Calu3 (cell line): ENCODE results near the gene APOL1. TPM values are rescaled to one million over a fixed set of nuclear protein-coding genes. Genes with fewer than 3 reads are reported as not detected.

Experiments
- BruUV-seq: library from RNA; stranded (reverse); fragments of 400-500 nt; replicated peaks from 2 replicates; lab custom pipeline; 2021; lab: Mats Ljungman, UMichigan
- CTCF ChIA-PET: fragments of 300-600 bp; sonication (Branson Sonifier 250); formaldehyde crosslinking; loops from one replicate; lab custom pipeline; 2022; ENCODE audit warnings: antibody characterized with exemption; lab: Charles Lee
- DNase-seq: peaks from one replicate; pipeline ENCODE4 v3.0.0; 2022
- H3K27ac Mint-ChIP-seq: one replicate; pipeline ENCODE4 v1.8.0; 2022; ENCODE audit warnings: mixed read lengths; ENCODE audit not compliant: unreplicated experiment
- H3K27me3 Mint-ChIP-seq: one replicate; pipeline ENCODE4 v1.8.0; 2022; ENCODE audit warnings: mixed read lengths; ENCODE audit not compliant: unreplicated experiment
- H3K36me3 Mint-ChIP-seq: one replicate; pipeline ENCODE4 v1.8.0; 2022; ENCODE audit warnings: mild to moderate bottlenecking, moderate library complexity, mixed read lengths; ENCODE audit not compliant: insufficient read depth, unreplicated experiment
- H3K4me1 Mint-ChIP-seq: one replicate; pipeline ENCODE4 v1.8.0; 2022; ENCODE audit warnings: mild to moderate bottlenecking, low read depth, mixed read lengths; ENCODE audit not compliant: unreplicated experiment
- H3K4me3 Mint-ChIP-seq: one replicate; pipeline ENCODE4 v1.8.0; 2022; ENCODE audit warnings: mild to moderate bottlenecking, low read depth, moderate library complexity, mixed read lengths; ENCODE audit not compliant: unreplicated experiment
- H3K9me3 Mint-ChIP-seq: one replicate; pipeline ENCODE4 v1.8.0; 2022; ENCODE audit warnings: low read depth, mixed read lengths; ENCODE audit not compliant: unreplicated experiment
- intact Hi-C: fragments of 100-400 bp; cut with micrococcal nuclease; formaldehyde crosslinking; loops from one replicate; pipeline ENCODE4 v1.10.0; 2022; ENCODE audit not compliant: unreplicated experiment
- total RNA-seq: library from RNA; stranded (reverse); gene quantifications from 2 replicates; pipeline ENCODE4 v1.2.3, GENCODE V29; 2022
- TF ChIP-seq, protein P1 (sequence below): fragments of 200-600 bp; IDR thresholded peaks from one replicate; pipeline ENCODE4 v1.8.0; 2022; ENCODE audit warnings: antibody characterized with exemption; ENCODE audit not compliant: unreplicated experiment

APOL1 gene
- total RNA-seq, 1 experiment from 2014 or later, result 313 TPM

DNA sequence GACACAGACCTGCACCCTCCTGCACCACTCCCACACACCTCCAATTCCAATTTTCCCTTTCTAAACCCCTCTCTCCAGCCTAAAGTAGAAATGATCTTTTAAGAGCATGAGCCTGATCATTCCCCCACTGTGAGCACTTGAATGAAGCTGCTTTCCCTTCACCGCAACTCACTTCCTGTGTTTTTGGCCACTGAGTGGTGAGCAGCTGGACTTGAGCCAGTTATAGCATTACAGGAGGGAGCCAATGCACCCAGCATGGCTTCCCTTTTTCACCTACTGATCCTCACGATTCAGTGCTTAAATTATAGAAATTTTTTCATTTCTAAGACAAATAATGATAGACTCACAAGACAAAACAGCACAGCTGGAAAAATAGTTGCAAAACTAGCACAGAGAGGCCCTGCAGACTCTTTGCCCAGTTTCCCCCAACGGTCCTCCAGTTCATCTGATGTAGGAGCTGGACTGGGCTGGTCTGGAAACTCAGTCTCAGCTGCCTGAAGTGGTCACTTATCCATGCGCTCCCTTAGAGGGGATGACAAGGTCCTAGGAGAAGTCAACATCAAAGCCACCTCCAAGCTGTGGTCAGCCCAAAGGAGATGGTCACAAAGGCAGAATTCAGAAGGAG, 41.6 kb upstream of the APOL1 start:
- Mint-ChIP-seq H3K4me1 (peaks cover 23% of the 10 kb centered on the region), H3K9me3 (no peaks in the 10 kb centered on the region), H3K27ac (no peak overlapping the region), H3K4me3 (no peak overlapping the region), H3K27me3 (peaks cover 46% of the 10 kb centered on the region), H3K36me3 (no peaks in the 10 kb centered on the region)
- no TSS peak for BruUV-seq
- TF ChIP-seq, protein P1, sequence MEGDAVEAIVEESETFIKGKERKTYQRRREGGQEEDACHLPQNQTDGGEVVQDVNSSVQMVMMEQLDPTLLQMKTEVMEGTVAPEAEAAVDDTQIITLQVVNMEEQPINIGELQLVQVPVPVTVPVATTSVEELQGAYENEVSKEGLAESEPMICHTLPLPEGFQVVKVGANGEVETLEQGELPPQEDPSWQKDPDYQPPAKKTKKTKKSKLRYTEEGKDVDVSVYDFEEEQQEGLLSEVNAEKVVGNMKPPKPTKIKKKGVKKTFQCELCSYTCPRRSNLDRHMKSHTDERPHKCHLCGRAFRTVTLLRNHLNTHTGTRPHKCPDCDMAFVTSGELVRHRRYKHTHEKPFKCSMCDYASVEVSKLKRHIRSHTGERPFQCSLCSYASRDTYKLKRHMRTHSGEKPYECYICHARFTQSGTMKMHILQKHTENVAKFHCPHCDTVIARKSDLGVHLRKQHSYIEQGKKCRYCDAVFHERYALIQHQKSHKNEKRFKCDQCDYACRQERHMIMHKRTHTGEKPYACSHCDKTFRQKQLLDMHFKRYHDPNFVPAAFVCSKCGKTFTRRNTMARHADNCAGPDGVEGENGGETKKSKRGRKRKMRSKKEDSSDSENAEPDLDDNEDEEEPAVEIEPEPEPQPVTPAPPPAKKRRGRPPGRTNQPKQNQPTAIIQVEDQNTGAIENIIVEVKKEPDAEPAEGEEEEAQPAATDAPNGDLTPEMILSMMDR, result no peak
- CTCF ChIA-PET, result interaction anchor here (0.7 to 1.0 kb wide), 2 partner anchors 16 to 149 kb away, joined by 3 read pairs; no protein-coding TSS in a partner anchor
- intact Hi-C loops, result no loop called here
- DNase-seq, result no peak

DNA sequence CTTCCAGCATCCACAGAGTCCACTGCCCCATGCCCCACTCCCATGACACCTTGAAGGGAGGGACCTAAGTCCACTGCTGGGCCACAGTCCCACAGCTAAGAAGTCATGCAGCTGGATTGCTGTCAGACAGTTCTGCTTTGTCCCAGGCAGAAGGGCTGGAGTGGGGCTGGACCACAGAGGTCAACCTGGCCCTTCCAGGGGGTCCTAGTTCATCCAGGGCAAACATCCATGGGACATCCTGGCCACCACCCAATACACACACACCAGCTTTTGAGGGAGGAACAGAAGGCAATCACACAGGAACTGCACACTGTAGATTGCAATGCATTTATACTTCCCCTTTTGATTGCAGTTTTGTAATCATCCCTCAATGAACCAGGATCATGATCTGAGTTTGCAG, 40.0 kb upstream of the APOL1 start:
- Mint-ChIP-seq H3K27ac (no peak overlapping the region), H3K27me3 (peaks cover 58% of the 10 kb centered on the region), H3K4me1 (peaks cover 23% of the 10 kb centered on the region), H3K36me3 (no peaks in the 10 kb centered on the region), H3K4me3 (no peak overlapping the region), H3K9me3 (no peaks in the 10 kb centered on the region)
- intact Hi-C loops, result no loop called here
- CTCF ChIA-PET, result no interaction called here
- TF ChIP-seq, protein P1, result no peak
- BruUV-seq, result no TSS peak
- no peak for DNase-seq

- intact Hi-C loops, result no loop called here
- TF ChIP-seq, protein P1, result no peak
- H3K36me3 Mint-ChIP-seq, result no peaks in the 10 kb centered on the region
- CTCF ChIA-PET, result interaction anchor here (1.3 kb wide), 1 partner anchor 69 kb away, joined by 5 read pairs; no protein-coding TSS in a partner anchor
- H3K27ac Mint-ChIP-seq, result no peak overlapping the region
- no peaks in the 10 kb centered on the region for H3K9me3 Mint-ChIP-seq
- H3K4me1 Mint-ChIP-seq, result peaks cover 20% of the 10 kb centered on the region
- DNase-seq, result no peak
- no peak overlapping the region for H3K4me3 Mint-ChIP-seq
- no TSS peak for BruUV-seq
- peaks cover 65% of the 10 kb centered on the region for H3K27me3 Mint-ChIP-seq
Observed at GRCh38 chr22:36213586-36213985, 39.3 kb upstream of the APOL1 start.

DNA sequence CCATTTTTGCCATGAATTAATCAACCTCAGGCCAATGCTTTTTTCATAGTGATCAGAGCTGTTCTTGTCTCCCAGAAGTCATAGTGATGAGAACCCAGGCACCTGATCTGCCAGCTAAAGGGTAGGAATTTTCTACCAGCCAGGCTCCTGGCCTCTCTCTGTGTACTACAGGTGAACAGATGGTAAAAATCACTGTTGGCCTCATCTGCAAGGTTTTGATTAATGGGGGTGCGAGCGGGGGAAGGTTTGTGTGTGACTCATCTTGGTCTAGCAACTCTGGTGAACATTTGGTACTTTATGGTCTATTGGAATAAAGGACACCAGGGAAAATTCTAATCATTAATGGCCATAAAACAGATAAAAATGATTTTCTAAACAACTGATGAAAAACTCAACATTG, 37.0 kb upstream of the APOL1 start:
- no peaks in the 10 kb centered on the region for H3K9me3 Mint-ChIP-seq
- no TSS peak for BruUV-seq
- H3K4me3 Mint-ChIP-seq, result no peak overlapping the region
- H3K27me3 Mint-ChIP-seq, result peaks cover 74% of the 10 kb centered on the region
- H3K27ac Mint-ChIP-seq, result no peak overlapping the region
- no peak for DNase-seq
- H3K4me1 Mint-ChIP-seq, result peaks cover 17% of the 10 kb centered on the region
- TF ChIP-seq, protein P1, result no peak
- intact Hi-C loops, result no loop called here
- no peaks in the 10 kb centered on the region for H3K36me3 Mint-ChIP-seq
- CTCF ChIA-PET, result no interaction called here
